BJ (cell line): ENCODE measurements around the gene NBEA. TPM values are rescaled to one million over a fixed set of nuclear protein-coding genes. Genes with fewer than 3 reads are reported as not detected.

ENCODE experiments used
- CTCF ChIA-PET: fragments of 350-600 bp; formaldehyde crosslinking; extraction: SDS; loops from one replicate; lab custom pipeline; 2021; ENCODE audit warnings: antibody characterized with exemption, inconsistent platforms; lab: Yijun Ruan, JAX
- POLR2A ChIA-PET: fragments of 300-600 bp; sonication (Branson Sonifier 250); formaldehyde crosslinking; extraction: SDS; loops from one replicate; lab custom pipeline; 2021; ENCODE audit warnings: antibody characterized with exemption; lab: Charles Lee
- DNase-seq: peaks from one replicate; pipeline ENCODE4 v3.0.0-alpha.2; 2011; ENCODE audit warnings: low read depth
- H3K27me3 ChIP-seq: 2 replicates; pipeline ENCODE4 v1.6.0; 2011; ENCODE audit warnings: low read length; ENCODE audit not compliant: control insufficient read depth, insufficient read depth
- H3K36me3 ChIP-seq: 2 replicates; pipeline ENCODE4 v1.5.1; 2011; ENCODE audit warnings: low read length; ENCODE audit not compliant: control insufficient read depth, insufficient read depth
- H3K4me3 ChIP-seq: 2 replicates; pipeline ENCODE4 v1.5.1; 2011; ENCODE audit warnings: low read depth, mild to moderate bottlenecking, control low read depth, low read length
- polyA plus RNA-seq: library from polyadenylated mRNA; depleted of rRNA; stranded (reverse); fragments of >200 nt; gene quantifications from 2 replicates; pipeline ENCODE4 v1.2.3, GENCODE V29; 2011
- TF ChIP-seq, protein P1 (sequence below): IDR thresholded peaks from 2 replicates; pipeline ENCODE4 v1.5.1; 2011; ENCODE audit warnings: low read depth, mild to moderate bottlenecking, control low read depth, inconsistent platforms, low read length, moderate library complexity; ENCODE audit not compliant: insufficient read depth

NBEA gene
- polyA plus RNA-seq, 1 experiment, result 17.8 TPM

DNA sequence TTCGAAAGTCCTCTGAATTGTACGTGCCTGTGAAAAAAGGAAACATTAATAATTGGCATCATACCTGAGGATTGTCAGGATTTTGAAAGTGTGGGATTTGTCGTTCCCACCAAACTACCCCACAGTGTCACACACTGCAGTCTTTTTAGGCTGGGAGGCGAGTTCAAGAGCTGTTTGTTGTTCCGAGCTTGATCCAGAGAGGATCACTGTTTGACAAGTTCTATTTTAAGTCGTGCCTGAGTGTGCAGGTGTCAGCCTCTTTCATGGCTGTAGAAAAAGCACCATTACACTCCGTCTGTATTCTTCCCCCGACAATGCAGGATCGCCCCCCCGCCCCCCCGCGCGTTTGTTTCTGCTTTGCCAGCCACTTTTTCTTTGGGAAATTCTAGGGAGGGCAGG, 635 bp upstream of the NBEA start:
- no peaks in the 10 kb centered on the region for H3K36me3 ChIP-seq
- peak overlapping the region; percentile 73 for H3K4me3 ChIP-seq
- TF ChIP-seq, protein P1, sequence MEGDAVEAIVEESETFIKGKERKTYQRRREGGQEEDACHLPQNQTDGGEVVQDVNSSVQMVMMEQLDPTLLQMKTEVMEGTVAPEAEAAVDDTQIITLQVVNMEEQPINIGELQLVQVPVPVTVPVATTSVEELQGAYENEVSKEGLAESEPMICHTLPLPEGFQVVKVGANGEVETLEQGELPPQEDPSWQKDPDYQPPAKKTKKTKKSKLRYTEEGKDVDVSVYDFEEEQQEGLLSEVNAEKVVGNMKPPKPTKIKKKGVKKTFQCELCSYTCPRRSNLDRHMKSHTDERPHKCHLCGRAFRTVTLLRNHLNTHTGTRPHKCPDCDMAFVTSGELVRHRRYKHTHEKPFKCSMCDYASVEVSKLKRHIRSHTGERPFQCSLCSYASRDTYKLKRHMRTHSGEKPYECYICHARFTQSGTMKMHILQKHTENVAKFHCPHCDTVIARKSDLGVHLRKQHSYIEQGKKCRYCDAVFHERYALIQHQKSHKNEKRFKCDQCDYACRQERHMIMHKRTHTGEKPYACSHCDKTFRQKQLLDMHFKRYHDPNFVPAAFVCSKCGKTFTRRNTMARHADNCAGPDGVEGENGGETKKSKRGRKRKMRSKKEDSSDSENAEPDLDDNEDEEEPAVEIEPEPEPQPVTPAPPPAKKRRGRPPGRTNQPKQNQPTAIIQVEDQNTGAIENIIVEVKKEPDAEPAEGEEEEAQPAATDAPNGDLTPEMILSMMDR, result no peak
- DNase-seq, result no peak
- ChIA-PET POLR2A (no interaction called here), CTCF (no interaction called here)
- no peaks in the 10 kb centered on the region for H3K27me3 ChIP-seq

DNA sequence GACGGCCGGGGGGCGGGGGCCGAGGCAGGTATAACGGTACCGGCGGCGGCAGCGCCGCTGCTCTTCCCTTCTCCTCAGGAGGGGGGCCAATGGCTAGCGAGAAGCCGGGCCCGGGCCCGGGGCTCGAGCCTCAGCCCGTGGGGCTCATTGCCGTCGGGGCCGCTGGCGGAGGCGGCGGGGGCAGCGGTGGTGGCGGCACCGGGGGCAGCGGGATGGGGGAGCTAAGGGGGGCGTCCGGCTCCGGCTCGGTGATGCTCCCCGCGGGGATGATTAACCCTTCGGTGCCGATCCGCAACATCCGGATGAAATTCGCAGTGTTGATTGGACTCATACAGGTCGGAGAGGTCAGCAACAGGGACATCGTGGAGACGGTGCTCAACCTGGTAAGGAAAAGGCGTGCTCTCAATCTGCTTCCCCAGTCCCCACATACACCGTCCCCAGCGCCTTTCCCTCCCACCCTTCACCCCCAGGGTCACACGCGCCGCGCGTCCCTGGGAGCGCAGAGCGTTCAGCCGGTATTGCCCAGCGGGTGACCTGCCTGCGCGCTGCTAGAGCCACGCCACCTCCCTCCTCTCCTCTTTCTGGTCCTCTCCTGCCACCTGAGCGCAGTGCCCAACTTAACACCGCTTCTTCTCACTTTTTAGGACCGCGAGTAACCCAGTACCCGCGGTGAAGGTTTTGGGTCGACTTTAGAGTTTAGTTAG, 814 bp downstream of the NBEA start:
- Histone ChIP-seq H3K27me3 (no peaks in the 10 kb centered on the region), H3K4me3 (peak overlapping the region; percentile 73), H3K36me3 (no peaks in the 10 kb centered on the region)
- DNase-seq, result no peak
- CTCF ChIA-PET, result no interaction called here
- TF ChIP-seq, protein P1, result no peak
- POLR2A ChIA-PET, result no interaction called here

DNA sequence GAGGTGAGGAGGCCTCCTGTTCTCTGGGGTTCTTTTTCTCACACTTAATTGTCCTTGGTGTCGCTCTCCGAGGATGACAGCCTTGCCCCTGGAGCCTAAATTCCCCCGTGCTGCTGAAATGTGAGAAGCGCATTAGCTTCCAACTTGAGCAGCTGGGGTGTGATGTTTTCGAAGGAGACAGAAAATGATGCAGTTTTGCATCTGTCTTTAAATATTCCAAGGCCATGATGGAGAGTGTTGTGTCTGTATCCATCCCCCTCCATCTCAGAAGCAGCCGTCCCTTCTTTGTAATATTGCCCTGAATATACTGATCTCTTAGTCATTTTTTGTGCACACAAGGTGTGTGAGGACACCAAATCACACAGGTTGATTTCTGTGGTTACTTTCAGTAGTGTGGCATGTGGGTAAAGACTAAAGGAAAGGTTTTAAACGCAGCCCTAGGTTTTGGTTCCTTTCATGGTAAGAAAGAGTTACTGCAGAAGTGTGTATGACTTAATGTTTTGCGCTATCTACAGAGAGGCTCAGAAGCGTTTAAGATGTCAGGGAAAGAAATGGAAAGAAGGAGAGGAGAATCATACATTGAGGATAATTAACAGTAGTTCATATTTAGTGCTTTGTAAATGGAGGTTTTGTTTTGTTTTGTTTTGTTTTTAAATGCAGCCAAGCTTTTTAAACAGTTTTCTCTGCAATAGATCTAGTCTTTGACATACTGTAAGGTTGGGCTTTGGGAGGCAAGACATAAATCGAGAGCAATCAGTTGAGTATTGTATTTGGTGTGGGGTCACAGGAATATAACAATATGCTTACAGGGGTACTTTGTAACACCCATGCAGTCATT, 1.6 kb downstream of the NBEA start:
- no peaks in the 10 kb centered on the region for H3K36me3 ChIP-seq
- H3K4me3 ChIP-seq, result peak overlapping the region; percentile 73
- ChIA-PET CTCF (interaction anchor here (1.2 kb wide), 1 partner anchor 75 kb away, joined by 3 read pairs; no protein-coding TSS in a partner anchor), POLR2A (no interaction called here)
- no peak for DNase-seq
- H3K27me3 ChIP-seq, result no peaks in the 10 kb centered on the region
- TF ChIP-seq, protein P1, result no peak

DNA sequence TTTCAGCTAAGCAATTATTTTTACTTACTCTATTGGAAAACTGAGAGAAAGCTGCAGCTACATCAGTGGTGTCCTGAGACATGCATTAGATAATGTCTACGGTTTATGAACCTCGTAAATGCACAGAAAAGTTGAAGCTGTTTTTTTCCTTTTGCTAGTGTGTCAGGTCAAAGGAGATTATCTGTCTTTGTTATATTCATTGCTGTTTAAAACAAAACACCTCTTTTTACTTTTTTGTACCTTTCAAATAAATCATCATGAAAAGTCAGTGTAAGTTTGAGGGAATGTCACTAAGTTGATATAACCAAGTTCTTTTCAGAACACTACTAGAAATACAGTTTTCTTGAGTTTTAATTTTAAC, 2.2 kb downstream of the NBEA start:
- no peaks in the 10 kb centered on the region for H3K36me3 ChIP-seq
- DNase-seq, result no peak
- CTCF ChIA-PET, result interaction anchor here (1.2 kb wide), 1 partner anchor 76 kb away, joined by 3 read pairs; no protein-coding TSS in a partner anchor
- H3K4me3 ChIP-seq, result peak overlapping the region; percentile 73; the same call in 1 of the 2 replicates
- POLR2A ChIA-PET, result no interaction called here
- H3K27me3 ChIP-seq, result no peaks in the 10 kb centered on the region
- TF ChIP-seq, protein P1, result no peak

DNA sequence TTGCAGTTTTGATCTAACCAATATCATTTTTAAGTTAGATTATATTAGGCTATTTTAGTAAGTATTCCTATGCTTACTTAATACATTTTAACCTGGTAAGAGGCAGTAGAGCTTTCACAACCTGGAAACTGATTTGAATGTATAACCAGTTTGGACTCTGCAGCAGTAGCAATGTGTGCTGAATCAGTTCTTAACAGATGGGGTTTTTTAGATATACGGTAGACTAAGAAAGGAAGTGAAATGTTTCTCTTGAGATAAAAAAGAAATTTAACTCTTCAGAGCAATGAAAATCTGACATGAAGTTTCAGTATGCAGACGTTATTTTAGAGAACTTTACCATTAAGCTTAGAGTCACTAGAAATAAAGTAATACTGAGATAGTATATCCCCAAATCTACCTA, 2.7 kb downstream of the NBEA start:
- Histone ChIP-seq H3K4me3 (no peak overlapping the region), H3K36me3 (no peaks in the 10 kb centered on the region), H3K27me3 (no peaks in the 10 kb centered on the region)
- ChIA-PET POLR2A (no interaction called here), CTCF (interaction anchor here (1.2 kb wide), 1 partner anchor 76 kb away, joined by 3 read pairs; no protein-coding TSS in a partner anchor)
- DNase-seq, result no peak
- TF ChIP-seq, protein P1, result no peak
